Measurements from ENCODE around the gene SLC25A21. TPM values are rescaled to one million over a fixed set of nuclear protein-coding genes. Genes with fewer than 3 reads are reported as not detected.

The SLC25A21 gene
- total and polyA plus RNA-seq, 2 experiments from 2014 or later = 10.6 to 12.1 TPM

DNA sequence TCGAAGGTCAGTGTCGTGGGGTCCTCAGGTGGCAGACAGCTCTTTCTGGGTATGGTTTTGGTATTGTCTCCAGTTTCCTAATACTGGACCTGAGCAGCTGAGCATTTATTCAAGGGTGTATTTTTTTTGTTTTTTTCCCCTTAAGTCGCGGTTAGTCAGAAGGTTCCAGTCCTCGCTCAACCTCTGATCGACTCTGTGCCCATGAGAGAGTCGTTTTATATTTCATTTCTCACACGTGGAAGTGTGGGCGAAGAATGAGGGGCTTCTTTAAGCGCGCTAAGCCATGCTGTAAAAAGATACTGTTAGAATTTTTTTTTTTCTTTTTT lies 25.8 kb upstream of the SLC25A21 start:
- no peak for TF ChIP-seq NANOG (IDR thresholded peaks at IDR 0.05; ENCODE audit: borderline replicate concordance)
- no peak for TF ChIP-seq ETS1 (IDR thresholded peaks at IDR 0.05)
- no peak for TF ChIP-seq REST (IDR thresholded peaks at IDR 0.05; ENCODE audit: unreplicated experiment)
- no peak for TF ChIP-seq ZNF462 (CRISPR knock-in tag; IDR thresholded peaks at IDR 0.05)
- TF ChIP-seq, protein P1, sequence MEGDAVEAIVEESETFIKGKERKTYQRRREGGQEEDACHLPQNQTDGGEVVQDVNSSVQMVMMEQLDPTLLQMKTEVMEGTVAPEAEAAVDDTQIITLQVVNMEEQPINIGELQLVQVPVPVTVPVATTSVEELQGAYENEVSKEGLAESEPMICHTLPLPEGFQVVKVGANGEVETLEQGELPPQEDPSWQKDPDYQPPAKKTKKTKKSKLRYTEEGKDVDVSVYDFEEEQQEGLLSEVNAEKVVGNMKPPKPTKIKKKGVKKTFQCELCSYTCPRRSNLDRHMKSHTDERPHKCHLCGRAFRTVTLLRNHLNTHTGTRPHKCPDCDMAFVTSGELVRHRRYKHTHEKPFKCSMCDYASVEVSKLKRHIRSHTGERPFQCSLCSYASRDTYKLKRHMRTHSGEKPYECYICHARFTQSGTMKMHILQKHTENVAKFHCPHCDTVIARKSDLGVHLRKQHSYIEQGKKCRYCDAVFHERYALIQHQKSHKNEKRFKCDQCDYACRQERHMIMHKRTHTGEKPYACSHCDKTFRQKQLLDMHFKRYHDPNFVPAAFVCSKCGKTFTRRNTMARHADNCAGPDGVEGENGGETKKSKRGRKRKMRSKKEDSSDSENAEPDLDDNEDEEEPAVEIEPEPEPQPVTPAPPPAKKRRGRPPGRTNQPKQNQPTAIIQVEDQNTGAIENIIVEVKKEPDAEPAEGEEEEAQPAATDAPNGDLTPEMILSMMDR (conservative IDR thresholded peaks at IDR 0.05; ENCODE audit: low read depth in 2 of 2) = no peak
- no peak for TF ChIP-seq POLR2AphosphoS5 (IDR thresholded peaks at IDR 0.05; ENCODE audit: low read depth)
- no peak for TF ChIP-seq ZNF114 (CRISPR knock-in tag; IDR thresholded peaks at IDR 0.05)
- TF ChIP-seq CREB1 (CRISPR knock-in tag; IDR thresholded peaks at IDR 0.05; ENCODE audit: low read depth) = no peak
- DNase-seq (ENCODE audit: low spot score) = no peak
- Histone ChIP-seq H4K20me1 (replicated peaks; ENCODE audit: insufficient read depth) (peaks cover 11% of the 10 kb centered on the region; the same call in 1 of the 2 replicates), H3K4me3 (peak overlapping the region; percentile 95), H3K27ac (ENCODE audit: low read depth) (no peak overlapping the region), H2AFZ (peak overlapping the region; percentile 100), H3K9me2 (ENCODE audit: insufficient read depth) (0 out of 2 replicates have a peak, but pooled peaks cover 2% of the 10 kb centered on the region), H3K4me2 (peak overlapping the region; percentile 94), H3F3A (replicated peaks; ENCODE audit: low read depth) (no peaks in the 10 kb centered on the region), H3K4me1 (ENCODE audit: insufficient read depth) (peaks cover 35% of the 10 kb centered on the region), H3K36me3 (ENCODE audit: insufficient read depth) (no peaks in the 10 kb centered on the region), H3K79me2 (replicated peaks; ENCODE audit: insufficient read depth) (peaks cover 44% of the 10 kb centered on the region), H3K27me3 (ENCODE audit: insufficient read depth) (0 out of 2 replicates have a peak, but pooled peaks cover 4% of the 10 kb centered on the region)
- Mint-ChIP-seq H3K4me1 (peaks cover 19% of the 10 kb centered on the region; the same call in 2 of the 3 replicates), H3K27me3 (ENCODE audit: insufficient read depth, low read depth, poor library complexity) (peaks cover 8% of the 10 kb centered on the region), H3K27ac (peak overlapping the region; percentile 53; the same call in 1 of the 2 replicates), H3K9me3 (no peaks in the 10 kb centered on the region), H3K4me3 (peak overlapping the region; percentile 83), H3K36me3 (ENCODE audit: low read depth) (no peaks in the 10 kb centered on the region)
- no peak for ATAC-seq

Measured in GM23338 (cell line).